K562 (cell line): Measurements from ENCODE around the gene SMIM35. TPM values are rescaled to one million over a fixed set of nuclear protein-coding genes. Genes with fewer than 3 reads are reported as not detected.

Source experiments
- COPS2 ChIP-seq: fragments of 450-650 bp; conservative IDR thresholded peaks from 2 replicates; pipeline ENCODE4 v1.6.1; 2016; ENCODE audit warnings: mild to moderate bottlenecking, moderate library complexity
- ELF2 ChIP-seq: fragments of 250-450 bp; sonication (Bioruptor Pico); IDR thresholded peaks from 2 replicates; pipeline ENCODE4 v1.5.0; 2021; ENCODE audit warnings: mild to moderate bottlenecking
- EP400 ChIP-seq: fragments of 450-650 bp; IDR thresholded peaks from 2 replicates; pipeline ENCODE4 v1.6.1; 2017; ENCODE audit warnings: antibody characterized with exemption, mild to moderate bottlenecking, moderate library complexity
- GABPB1 ChIP-seq: sonication (generic); formaldehyde crosslinking; IDR thresholded peaks from 2 replicates; pipeline ENCODE4 v1.8.0; 2022; ENCODE audit warnings: mild to moderate bottlenecking, missing genetic modification reagents
- HNRNPUL1 ChIP-seq: fragments of 200-400 bp; formaldehyde crosslinking; IDR thresholded peaks from 2 replicates; pipeline ENCODE4 v1.6.1; 2017; ENCODE audit warnings: low read length
- IFI16 ChIP-seq: fragments of 250-450 bp; sonication (Bioruptor Pico); IDR thresholded peaks from 2 replicates; pipeline ENCODE4 v2.1.2; 2022; ENCODE audit warnings: mild to moderate bottlenecking, inconsistent platforms
- KHSRP ChIP-seq: fragments of 450-650 bp; IDR thresholded peaks from 2 replicates; pipeline ENCODE4 v1.6.1; 2017
- MTA2 ChIP-seq: fragments of 450-650 bp; IDR thresholded peaks from 2 replicates; pipeline ENCODE4 v1.6.1; 2016; ENCODE audit warnings: low read depth
- NFRKB ChIP-seq: fragments of 450-650 bp; IDR thresholded peaks from 2 replicates; pipeline ENCODE4 v1.6.1; 2016; ENCODE audit warnings: low read depth
- NR2F6 ChIP-seq: fragments of 450-650 bp; formaldehyde crosslinking; IDR thresholded peaks from 2 replicates; pipeline ENCODE4 v1.4.0; 2020; ENCODE audit warnings: mild to moderate bottlenecking
- PTBP1 ChIP-seq: fragments of 200-400 bp; formaldehyde crosslinking; IDR thresholded peaks from 2 replicates; pipeline ENCODE4 v1.6.1; 2017; ENCODE audit warnings: low read depth, low read length
- PYGO2 ChIP-seq: fragments of 450-650 bp; IDR thresholded peaks from 2 replicates; pipeline ENCODE4 v1.6.1; 2016; ENCODE audit warnings: mild to moderate bottlenecking, missing genetic modification characterization, moderate library complexity, missing compliant biosample characterization
- SMAD1 ChIP-seq: fragments of 150-350 bp; IDR thresholded peaks from 2 replicates; pipeline ENCODE4 v1.6.1; 2014; ENCODE audit warnings: low read length, low read depth; ENCODE audit not compliant: partially characterized antibody
- STAG1 ChIP-seq: sonication (generic); formaldehyde crosslinking; IDR thresholded peaks from 2 replicates; pipeline ENCODE4 v1.5.0; 2020; ENCODE audit warnings: missing genetic modification reagents, borderline replicate concordance
- ZNF57 ChIP-seq: fragments of 450-650 bp; formaldehyde crosslinking; IDR thresholded peaks from 2 replicates; pipeline ENCODE4 v1.4.0; 2020; ENCODE audit warnings: mild to moderate bottlenecking, moderate library complexity
- ZNF79 ChIP-seq: fragments of 250-450 bp; sonication (Bioruptor Pico); IDR thresholded peaks from 2 replicates; pipeline ENCODE4 v1.4.0; 2020; ENCODE audit warnings: low read depth, mild to moderate bottlenecking, moderate library complexity
- polyA plus RNA-seq, 8 experiments: library from polyadenylated mRNA; depleted of rRNA in 4 of 8; stranded (reverse) in 5 of 8; unstranded in 3 of 8; fragments of >200 nt; fragmentation: Nextera tagmentation in 2 of 8; fragmentation: Illumina TruSeq in 1 of 8; extraction: Ambion mirVana in 2 of 8; extraction: Trizol in 1 of 8; gene quantifications; 2 replicates each; pipeline versions ENCODE4 v1.2.1 to v1.2.3, GENCODE V29; 2011 to 2014; ENCODE audit warnings: inconsistent platforms in 1 of 8, missing spikeins in 1 of 8
- total RNA-seq, 7 experiments: library from RNA; depleted of rRNA in 6 of 7; stranded (reverse); fragments of >200 nt in 6 of 7; fragmentation: Illumina TruSeq in 2 of 7; extraction: Trizol in 2 of 7; gene quantifications; 2 replicates each; pipeline versions ENCODE4 v1.2.1 to v1.2.3, GENCODE V29; 2011 to 2021; ENCODE audit warnings: low replicate concordance in 1 of 7
- TF ChIP-seq, protein P1 (sequence below): fragments of 450-650 bp; IDR thresholded peaks from one replicate; pipeline ENCODE4 v1.6.1; 2018; ENCODE audit warnings: mild to moderate bottlenecking, moderate library complexity; ENCODE audit not compliant: partially characterized antibody
- TF ChIP-seq, protein P2 (sequence below), 2 experiments: fragments of 450-650 bp; IDR thresholded peaks; 2 replicates each; pipeline ENCODE4 v1.6.1; 2018; ENCODE audit warnings: mild to moderate bottlenecking in 2 of 2, low read depth in 1 of 2; ENCODE audit not compliant: partially characterized antibody in 2 of 2
- TF ChIP-seq, protein P3 (sequence below): conservative IDR thresholded peaks from 2 replicates; pipeline ENCODE4 v1.6.1; 2011; ENCODE audit warnings: low read depth, mild to moderate bottlenecking, low read length; ENCODE audit not compliant: control insufficient read depth
- TF ChIP-seq, protein P4 (sequence below): sonication (generic); formaldehyde crosslinking; IDR thresholded peaks from 2 replicates; pipeline ENCODE4 v1.4.0; 2020; ENCODE audit warnings: mild to moderate bottlenecking, missing genetic modification reagents

Gene SMIM35
- total and polyA plus RNA-seq, 9 of the 15 experiments (the other 6 are each of a cell fraction or from before 2014, with no cell fraction given): 0.03 TPM; not detected in 7

DNA sequence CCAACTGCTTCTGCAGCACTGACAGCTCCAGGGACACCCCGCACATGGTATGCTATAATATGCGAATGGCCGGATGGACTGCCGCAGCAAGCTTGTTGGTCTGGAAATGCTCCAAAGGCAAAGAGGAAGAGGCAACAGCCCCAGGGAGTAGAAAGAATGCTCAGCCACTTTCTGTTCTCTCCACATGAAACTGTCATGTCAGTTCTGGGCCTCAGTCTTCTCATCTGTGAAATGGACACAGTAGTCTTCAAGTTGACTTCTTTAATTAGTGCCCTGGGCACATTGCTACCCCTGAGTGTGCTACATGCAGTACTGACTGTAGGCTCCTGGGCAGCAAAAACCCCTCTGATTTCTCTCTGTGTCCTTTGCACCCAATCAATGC lies 80.6 kb downstream of the SMIM35 start (continued):
- no peak for TF ChIP-seq COPS2
- no peak for TF ChIP-seq ELF2 (CRISPR knock-in tag)
- no peak for TF ChIP-seq PTBP1
- TF ChIP-seq NR2F6 (CRISPR knock-in tag): no peak
- TF ChIP-seq, protein P1, sequence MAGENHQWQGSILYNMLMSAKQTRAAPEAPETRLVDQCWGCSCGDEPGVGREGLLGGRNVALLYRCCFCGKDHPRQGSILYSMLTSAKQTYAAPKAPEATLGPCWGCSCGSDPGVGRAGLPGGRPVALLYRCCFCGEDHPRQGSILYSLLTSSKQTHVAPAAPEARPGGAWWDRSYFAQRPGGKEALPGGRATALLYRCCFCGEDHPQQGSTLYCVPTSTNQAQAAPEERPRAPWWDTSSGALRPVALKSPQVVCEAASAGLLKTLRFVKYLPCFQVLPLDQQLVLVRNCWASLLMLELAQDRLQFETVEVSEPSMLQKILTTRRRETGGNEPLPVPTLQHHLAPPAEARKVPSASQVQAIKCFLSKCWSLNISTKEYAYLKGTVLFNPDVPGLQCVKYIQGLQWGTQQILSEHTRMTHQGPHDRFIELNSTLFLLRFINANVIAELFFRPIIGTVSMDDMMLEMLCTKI: no peak
- TF ChIP-seq, protein P2, sequence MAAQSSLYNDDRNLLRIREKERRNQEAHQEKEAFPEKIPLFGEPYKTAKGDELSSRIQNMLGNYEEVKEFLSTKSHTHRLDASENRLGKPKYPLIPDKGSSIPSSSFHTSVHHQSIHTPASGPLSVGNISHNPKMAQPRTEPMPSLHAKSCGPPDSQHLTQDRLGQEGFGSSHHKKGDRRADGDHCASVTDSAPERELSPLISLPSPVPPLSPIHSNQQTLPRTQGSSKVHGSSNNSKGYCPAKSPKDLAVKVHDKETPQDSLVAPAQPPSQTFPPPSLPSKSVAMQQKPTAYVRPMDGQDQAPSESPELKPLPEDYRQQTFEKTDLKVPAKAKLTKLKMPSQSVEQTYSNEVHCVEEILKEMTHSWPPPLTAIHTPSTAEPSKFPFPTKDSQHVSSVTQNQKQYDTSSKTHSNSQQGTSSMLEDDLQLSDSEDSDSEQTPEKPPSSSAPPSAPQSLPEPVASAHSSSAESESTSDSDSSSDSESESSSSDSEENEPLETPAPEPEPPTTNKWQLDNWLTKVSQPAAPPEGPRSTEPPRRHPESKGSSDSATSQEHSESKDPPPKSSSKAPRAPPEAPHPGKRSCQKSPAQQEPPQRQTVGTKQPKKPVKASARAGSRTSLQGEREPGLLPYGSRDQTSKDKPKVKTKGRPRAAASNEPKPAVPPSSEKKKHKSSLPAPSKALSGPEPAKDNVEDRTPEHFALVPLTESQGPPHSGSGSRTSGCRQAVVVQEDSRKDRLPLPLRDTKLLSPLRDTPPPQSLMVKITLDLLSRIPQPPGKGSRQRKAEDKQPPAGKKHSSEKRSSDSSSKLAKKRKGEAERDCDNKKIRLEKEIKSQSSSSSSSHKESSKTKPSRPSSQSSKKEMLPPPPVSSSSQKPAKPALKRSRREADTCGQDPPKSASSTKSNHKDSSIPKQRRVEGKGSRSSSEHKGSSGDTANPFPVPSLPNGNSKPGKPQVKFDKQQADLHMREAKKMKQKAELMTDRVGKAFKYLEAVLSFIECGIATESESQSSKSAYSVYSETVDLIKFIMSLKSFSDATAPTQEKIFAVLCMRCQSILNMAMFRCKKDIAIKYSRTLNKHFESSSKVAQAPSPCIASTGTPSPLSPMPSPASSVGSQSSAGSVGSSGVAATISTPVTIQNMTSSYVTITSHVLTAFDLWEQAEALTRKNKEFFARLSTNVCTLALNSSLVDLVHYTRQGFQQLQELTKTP (IDR thresholded peaks at IDR 0.05; ENCODE audit: low read depth in 1 of 2, partially characterized antibody in 2 of 2): no peak
- no peak for TF ChIP-seq GABPB1 (CRISPR knock-in tag)
- TF ChIP-seq HNRNPUL1: no peak
- TF ChIP-seq, protein P3, sequence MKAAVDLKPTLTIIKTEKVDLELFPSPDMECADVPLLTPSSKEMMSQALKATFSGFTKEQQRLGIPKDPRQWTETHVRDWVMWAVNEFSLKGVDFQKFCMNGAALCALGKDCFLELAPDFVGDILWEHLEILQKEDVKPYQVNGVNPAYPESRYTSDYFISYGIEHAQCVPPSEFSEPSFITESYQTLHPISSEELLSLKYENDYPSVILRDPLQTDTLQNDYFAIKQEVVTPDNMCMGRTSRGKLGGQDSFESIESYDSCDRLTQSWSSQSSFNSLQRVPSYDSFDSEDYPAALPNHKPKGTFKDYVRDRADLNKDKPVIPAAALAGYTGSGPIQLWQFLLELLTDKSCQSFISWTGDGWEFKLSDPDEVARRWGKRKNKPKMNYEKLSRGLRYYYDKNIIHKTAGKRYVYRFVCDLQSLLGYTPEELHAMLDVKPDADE: no peak
- TF ChIP-seq EP400: 0 out of 2 replicates have a peak, but pooled peaks have one; percentile 7
- no peak for TF ChIP-seq SMAD1
- no peak for TF ChIP-seq KHSRP
- no peak for TF ChIP-seq PYGO2 (tag)
- TF ChIP-seq ZNF57 (CRISPR knock-in tag): no peak
- TF ChIP-seq NFRKB: no peak
- TF ChIP-seq, protein P4, sequence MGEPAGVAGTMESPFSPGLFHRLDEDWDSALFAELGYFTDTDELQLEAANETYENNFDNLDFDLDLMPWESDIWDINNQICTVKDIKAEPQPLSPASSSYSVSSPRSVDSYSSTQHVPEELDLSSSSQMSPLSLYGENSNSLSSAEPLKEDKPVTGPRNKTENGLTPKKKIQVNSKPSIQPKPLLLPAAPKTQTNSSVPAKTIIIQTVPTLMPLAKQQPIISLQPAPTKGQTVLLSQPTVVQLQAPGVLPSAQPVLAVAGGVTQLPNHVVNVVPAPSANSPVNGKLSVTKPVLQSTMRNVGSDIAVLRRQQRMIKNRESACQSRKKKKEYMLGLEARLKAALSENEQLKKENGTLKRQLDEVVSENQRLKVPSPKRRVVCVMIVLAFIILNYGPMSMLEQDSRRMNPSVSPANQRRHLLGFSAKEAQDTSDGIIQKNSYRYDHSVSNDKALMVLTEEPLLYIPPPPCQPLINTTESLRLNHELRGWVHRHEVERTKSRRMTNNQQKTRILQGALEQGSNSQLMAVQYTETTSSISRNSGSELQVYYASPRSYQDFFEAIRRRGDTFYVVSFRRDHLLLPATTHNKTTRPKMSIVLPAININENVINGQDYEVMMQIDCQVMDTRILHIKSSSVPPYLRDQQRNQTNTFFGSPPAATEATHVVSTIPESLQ: no peak
- no peak for TF ChIP-seq MTA2
- no peak for TF ChIP-seq ZNF79 (CRISPR knock-in tag)
- no peak for TF ChIP-seq STAG1
- no peak for TF ChIP-seq IFI16 (CRISPR knock-in tag)
